Esophagus muscularis mucosa (tissue), 4 donors: ENCODE measurements around the gene BIRC6.

Experiments used
- EP300 ChIP-seq: sonication (generic); formaldehyde crosslinking; IDR thresholded peaks from one replicate; pipeline ENCODE4 v1.6.1; 2017; ENCODE audit warnings: antibody characterized with exemption
- POLR2A ChIP-seq: fragments of 450-650 bp; IDR thresholded peaks from one replicate; pipeline ENCODE4 v1.6.1; 2017; ENCODE audit warnings: antibody characterized with exemption, moderate library complexity, mild to moderate bottlenecking, low read depth
- POLR2AphosphoS5 ChIP-seq, 2 donors: sonication (generic); formaldehyde crosslinking; IDR thresholded peaks; one replicate each; pipeline ENCODE4 v1.6.1; 2017; ENCODE audit warnings: antibody characterized with exemption in 2 of 2
- TF ChIP-seq, protein P1 (sequence below), 3 experiments: fragments of 200-600 bp in 2 of 3; fragments of 450-650 bp in 1 of 3; sonication (generic) in 2 of 3; IDR thresholded peaks; one replicate each; pipeline ENCODE4 v1.5.1; 2017 to 2019; ENCODE audit warnings: antibody characterized with exemption in 3 of 3, mild to moderate bottlenecking in 2 of 3, moderate library complexity in 1 of 3

DNA sequence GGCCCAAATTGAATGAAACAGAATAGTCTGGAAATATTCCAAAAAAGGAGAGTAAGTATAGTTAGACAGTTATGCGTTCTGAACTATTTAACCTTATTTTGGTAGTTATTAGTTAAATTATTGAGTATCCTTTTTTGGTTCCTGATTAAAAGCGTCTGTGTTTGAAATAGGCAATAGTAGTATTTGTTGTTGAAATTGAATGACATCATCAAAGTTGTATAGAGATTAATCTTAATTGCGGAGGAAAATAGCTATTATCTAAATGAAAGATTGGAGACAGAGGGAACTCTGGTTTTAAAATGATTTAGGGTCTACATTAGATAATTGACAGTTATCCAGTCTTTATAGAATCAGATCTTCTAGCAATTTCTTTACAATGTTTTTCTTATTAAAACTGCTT is 115.8 kb downstream of the BIRC6 start:
- TF ChIP-seq POLR2A (no peak), POLR2AphosphoS5 (IDR thresholded peaks at IDR 0.05) (no peak), EP300 (no peak)
- TF ChIP-seq, protein P1, sequence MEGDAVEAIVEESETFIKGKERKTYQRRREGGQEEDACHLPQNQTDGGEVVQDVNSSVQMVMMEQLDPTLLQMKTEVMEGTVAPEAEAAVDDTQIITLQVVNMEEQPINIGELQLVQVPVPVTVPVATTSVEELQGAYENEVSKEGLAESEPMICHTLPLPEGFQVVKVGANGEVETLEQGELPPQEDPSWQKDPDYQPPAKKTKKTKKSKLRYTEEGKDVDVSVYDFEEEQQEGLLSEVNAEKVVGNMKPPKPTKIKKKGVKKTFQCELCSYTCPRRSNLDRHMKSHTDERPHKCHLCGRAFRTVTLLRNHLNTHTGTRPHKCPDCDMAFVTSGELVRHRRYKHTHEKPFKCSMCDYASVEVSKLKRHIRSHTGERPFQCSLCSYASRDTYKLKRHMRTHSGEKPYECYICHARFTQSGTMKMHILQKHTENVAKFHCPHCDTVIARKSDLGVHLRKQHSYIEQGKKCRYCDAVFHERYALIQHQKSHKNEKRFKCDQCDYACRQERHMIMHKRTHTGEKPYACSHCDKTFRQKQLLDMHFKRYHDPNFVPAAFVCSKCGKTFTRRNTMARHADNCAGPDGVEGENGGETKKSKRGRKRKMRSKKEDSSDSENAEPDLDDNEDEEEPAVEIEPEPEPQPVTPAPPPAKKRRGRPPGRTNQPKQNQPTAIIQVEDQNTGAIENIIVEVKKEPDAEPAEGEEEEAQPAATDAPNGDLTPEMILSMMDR (IDR thresholded peaks at IDR 0.05): no peak
